NCI-H1105 (cell line): ENCODE data around the gene PCDHA1.

Source experiments
- DNase-seq: peaks from one replicate; lab custom pipeline; 2025; lab: John Stamatoyannopoulos, UW

Gene PCDHA1

GRCh38 chr5:140923601-140924000 is 137.7 kb downstream of the PCDHA1 start:
- no peak for DNase-seq

GRCh38 chr5:140925806-140926442 is 140.0 kb downstream of the PCDHA1 start, which contains the start of gene PCDHAC1:
TSS of gene PCDHAC1 (plus strand) at chr5:140926299. CDS start at chr5:140926893, 594 bp downstream.
- DNase-seq: peak; percentile 40

- peak; percentile 69 for DNase-seq
Observed at GRCh38 chr5:140926443-140927227, 140.7 kb downstream of the PCDHA1 start.

- no peak for DNase-seq
Observed at GRCh38 chr5:140927228-140927573, 141.3 kb downstream of the PCDHA1 start.

GRCh38 chr5:140934964-140935606 is 149.1 kb downstream of the PCDHA1 start:
- no peak for DNase-seq

- no peak for DNase-seq
Observed at GRCh38 chr5:140946578-140946977, 160.6 kb downstream of the PCDHA1 start.

GRCh38 chr5:140951636-140952035 is 165.7 kb downstream of the PCDHA1 start:
- no peak for DNase-seq

- DNase-seq: no peak
Observed at GRCh38 chr5:140953234-140953633, 167.3 kb downstream of the PCDHA1 start.

GRCh38 chr5:140962190-140962589 is 176.2 kb downstream of the PCDHA1 start:
- no peak for DNase-seq

GRCh38 chr5:140964356-140964755 is 178.4 kb downstream of the PCDHA1 start:
- DNase-seq: no peak

GRCh38 chr5:140965905-140966292 is 180.0 kb downstream of the PCDHA1 start:
- no peak for DNase-seq

- DNase-seq: peak; percentile 55
Observed at GRCh38 chr5:140966293-140967225, 180.6 kb downstream of the PCDHA1 start, which contains the start of gene PCDHAC2. TSS of gene PCDHAC2 (plus strand) at chr5:140966476. CDS start at chr5:140966767, 291 bp downstream.

GRCh38 chr5:140967226-140967893 is 181.4 kb downstream of the PCDHA1 start:
- no peak for DNase-seq

- no peak for DNase-seq
Observed at GRCh38 chr5:140969880-140970279, 183.9 kb downstream of the PCDHA1 start.

- no peak for DNase-seq
Observed at GRCh38 chr5:140973550-140973949, 187.6 kb downstream of the PCDHA1 start.

GRCh38 chr5:140977003-140977402 is 191.1 kb downstream of the PCDHA1 start:
- no peak for DNase-seq

GRCh38 chr5:140978260-140978659 is 192.3 kb downstream of the PCDHA1 start:
- DNase-seq: no peak

- no peak for DNase-seq
Observed at GRCh38 chr5:140978983-140979382, 193.0 kb downstream of the PCDHA1 start.

- no peak for DNase-seq
Observed at GRCh38 chr5:140982083-140982716, 196.3 kb downstream of the PCDHA1 start.

- DNase-seq: no peak
Observed at GRCh38 chr5:140986117-140986521, 200.2 kb downstream of the PCDHA1 start.

- no peak for DNase-seq
Observed at GRCh38 chr5:140988100-140988499, 202.2 kb downstream of the PCDHA1 start.
